Fibroblast of pulmonary artery (primary cell): ENCODE results near the gene STARD3.

ENCODE experiments used
- DNase-seq: peaks from one replicate; pipeline ENCODE4 v3.0.0-alpha.2; 2010; ENCODE audit warnings: low read depth
- H3K4me3 ChIP-seq: replicated peaks from 2 replicates; pipeline ENCODE4 v1.5.1; 2011; ENCODE audit warnings: low read depth, mild to moderate bottlenecking, control low read depth, low read length, moderate library complexity
- TF ChIP-seq, protein P1 (sequence below): IDR thresholded peaks from 2 replicates; pipeline ENCODE4 v1.5.1; 2011; ENCODE audit warnings: mild to moderate bottlenecking, control low read depth, low read length, inconsistent platforms; ENCODE audit errors: missing control alignments

The STARD3 gene

DNA sequence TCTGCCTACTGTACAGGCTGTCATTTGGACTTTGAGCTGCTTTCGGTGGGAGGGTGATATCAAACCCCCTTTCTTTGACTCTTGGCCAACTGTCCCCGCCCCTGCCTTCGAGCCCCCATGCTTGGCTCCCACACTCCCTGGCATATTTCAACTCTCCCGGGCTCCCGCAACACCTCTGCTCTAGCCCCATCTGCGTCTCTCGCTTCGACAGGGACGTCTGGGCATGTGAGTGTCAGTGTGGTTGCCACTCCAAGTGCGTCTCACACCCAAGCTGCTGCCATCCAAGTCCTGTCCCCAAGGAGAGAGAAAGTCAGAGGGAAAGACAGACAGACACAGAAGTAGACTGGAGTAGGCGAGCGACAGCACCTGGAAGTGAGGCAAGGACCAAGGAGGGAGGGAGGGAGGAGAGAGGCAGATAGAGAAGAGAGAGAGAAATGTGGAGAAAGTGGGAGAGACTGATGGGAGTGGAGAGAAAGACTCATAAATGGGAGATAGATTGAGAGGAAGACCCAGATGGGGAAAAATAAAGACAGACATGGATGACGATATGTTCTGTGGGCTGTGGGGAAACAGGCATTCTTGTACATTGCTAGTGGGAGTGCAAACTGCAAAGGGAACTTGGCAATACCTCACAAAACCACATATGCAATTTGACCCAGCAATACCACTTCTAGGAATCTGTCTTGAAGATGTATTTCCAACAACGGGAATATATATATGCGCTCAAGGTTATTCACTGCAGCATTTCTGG is 11.8 kb downstream of the STARD3 start:
- DNase-seq: peak; percentile 61
- H3K4me3 ChIP-seq: no peak overlapping the region
- TF ChIP-seq, protein P1, sequence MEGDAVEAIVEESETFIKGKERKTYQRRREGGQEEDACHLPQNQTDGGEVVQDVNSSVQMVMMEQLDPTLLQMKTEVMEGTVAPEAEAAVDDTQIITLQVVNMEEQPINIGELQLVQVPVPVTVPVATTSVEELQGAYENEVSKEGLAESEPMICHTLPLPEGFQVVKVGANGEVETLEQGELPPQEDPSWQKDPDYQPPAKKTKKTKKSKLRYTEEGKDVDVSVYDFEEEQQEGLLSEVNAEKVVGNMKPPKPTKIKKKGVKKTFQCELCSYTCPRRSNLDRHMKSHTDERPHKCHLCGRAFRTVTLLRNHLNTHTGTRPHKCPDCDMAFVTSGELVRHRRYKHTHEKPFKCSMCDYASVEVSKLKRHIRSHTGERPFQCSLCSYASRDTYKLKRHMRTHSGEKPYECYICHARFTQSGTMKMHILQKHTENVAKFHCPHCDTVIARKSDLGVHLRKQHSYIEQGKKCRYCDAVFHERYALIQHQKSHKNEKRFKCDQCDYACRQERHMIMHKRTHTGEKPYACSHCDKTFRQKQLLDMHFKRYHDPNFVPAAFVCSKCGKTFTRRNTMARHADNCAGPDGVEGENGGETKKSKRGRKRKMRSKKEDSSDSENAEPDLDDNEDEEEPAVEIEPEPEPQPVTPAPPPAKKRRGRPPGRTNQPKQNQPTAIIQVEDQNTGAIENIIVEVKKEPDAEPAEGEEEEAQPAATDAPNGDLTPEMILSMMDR: no peak

DNA sequence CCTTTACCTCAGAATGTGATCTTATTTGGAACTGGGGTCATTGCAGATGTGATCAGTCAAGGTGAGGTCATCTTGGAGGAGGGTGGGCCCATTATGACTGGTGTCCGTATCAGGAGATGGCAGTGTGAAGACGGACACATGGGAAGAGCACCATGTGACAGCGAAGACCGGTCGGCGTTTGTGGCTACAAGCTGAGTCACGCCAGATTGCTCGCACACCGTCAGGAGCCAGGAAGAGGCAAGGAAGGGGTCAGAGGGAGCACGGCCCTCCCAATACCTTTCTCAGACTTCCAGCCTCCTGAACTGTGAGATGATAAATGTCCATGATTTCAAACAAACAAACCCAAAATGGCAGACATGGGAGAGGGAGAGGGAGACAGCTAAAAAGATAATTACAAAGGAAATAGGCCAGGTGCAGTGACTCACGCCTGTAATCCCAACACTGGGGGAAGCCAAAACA is 13.2 kb downstream of the STARD3 start:
- DNase-seq: no peak
- TF ChIP-seq, protein P1: no peak
- no peak overlapping the region for H3K4me3 ChIP-seq

DNA sequence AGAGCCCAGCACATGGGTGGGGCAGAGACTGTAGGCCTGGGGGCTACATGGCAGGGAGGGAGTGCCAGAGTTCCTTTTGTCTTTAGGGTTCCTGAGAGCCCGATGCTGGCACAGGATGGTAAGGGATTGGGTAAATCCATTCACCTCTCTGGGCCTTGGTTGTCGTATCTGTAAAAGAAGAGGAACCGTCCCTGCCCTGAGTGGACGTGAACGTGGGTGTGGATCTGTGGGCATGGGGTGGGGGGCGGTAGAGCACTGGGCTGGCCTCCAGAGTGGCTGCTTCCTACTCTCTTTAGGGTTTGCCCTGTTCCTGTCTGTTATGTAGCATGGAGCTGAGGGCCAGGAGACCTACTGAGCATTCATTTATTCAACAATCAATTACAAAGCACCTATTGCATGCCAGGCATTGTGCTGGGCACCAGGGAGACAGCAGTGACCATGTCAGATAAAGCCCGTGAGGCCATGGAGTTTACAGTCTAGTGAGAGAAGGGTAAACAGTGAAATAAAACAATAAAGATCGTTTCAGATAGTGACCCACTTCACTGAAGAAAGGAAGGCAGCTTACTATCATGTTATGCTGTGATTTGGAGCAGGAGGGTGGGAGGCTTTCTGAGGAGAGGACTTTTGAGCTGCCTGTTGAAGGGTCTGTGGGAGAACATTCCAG is 15.1 kb downstream of the STARD3 start:
- no peak overlapping the region for H3K4me3 ChIP-seq
- TF ChIP-seq, protein P1: no peak
- no peak for DNase-seq

DNA sequence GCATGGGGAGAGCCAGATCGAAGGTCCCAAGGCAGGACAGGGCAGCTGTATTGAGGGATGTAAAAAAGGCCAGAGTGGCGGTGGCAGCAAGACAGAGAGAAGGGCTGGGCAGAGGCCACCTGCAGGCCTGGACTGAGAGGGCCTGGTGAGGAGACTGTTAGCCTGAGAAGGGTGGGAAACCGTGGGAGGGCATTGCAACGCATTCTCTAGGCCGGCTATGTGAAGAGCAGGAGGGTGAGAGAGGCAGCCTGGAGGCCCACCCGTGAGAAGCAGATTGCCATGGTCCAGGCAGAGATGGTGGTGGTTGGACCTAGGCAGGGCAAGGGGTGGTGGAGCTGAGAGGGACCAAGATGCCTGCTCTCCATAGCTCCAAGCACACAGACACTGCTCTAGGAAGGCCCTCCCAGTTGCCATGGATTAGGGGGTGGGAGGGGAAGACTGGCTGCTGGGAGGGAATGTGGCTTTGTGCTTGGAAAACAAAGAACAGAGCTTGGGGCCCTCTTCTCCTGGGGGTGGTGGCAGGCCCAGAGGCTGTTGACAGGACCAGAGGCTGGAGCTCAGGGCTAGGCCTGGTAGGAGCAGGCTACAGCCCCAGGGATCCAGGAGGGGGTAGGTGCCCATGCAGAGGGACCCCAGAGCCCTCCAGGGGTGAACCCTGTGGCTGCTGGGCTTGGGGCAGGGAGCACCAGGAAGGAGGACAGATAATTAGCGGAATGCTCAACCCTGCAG is 15.8 kb downstream of the STARD3 start:
- DNase-seq: peak; percentile 15
- TF ChIP-seq, protein P1: no peak

DNA sequence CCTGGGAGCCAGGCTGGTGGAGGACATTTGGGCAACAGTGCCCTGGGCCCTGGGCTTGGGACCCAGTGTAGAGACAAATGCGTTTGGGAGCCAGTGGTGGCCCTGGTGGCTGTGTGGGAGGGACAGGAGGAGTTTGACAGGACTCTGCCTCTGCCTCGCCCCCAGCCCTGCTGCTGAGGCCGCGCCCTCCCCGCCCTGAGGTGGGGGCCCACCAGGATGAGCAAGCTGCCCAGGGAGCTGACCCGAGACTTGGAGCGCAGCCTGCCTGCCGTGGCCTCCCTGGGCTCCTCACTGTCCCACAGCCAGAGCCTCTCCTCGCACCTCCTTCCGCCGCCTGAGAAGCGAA is 16.3 kb downstream of the STARD3 start:
- TF ChIP-seq, protein P1: no peak
- no peak overlapping the region for H3K4me3 ChIP-seq
- no peak for DNase-seq

More for the DNA sequence above, 15.8 kb downstream of the STARD3 start:
- no peak overlapping the region for H3K4me3 ChIP-seq

DNA sequence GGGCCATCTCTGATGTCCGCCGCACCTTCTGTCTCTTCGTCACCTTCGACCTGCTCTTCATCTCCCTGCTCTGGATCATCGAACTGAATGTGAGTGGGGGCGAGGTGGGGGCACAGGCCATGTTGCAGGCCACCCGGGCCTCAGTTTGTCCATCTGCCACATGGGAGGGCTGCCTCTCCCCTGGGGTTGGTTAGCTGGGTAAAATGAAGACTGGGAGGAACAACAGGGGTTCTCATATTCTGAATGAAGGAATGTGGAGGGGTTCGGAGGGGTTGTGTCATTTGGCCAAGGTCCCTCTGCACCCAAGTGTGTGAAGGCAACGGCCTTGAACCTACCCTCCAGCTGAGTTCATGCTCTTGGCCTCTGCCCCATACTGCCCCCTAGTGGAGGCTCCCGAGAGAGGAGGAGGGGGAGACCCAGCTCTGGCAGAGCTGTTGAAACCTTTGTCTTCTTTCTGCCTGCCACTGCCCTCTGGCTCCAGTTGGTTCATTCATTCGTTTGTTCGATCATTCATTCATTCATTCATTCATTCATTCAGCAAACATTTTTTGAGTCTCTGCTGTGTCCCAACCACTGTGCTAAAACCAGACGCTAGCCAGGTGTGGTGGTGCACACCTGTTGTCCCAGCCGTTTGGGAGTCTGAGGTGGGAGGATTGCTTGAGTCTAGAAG is 16.9 kb downstream of the STARD3 start:
- H3K4me3 ChIP-seq: no peak overlapping the region
- TF ChIP-seq, protein P1: peak; percentile 92
- peak; percentile 48 for DNase-seq
